NCI-H2196 (cell line): ENCODE measurements around the gene TRIM17.

ENCODE experiments used
- DNase-seq: peaks from one replicate; lab custom pipeline; 2025; ENCODE audit not compliant: unreplicated experiment; lab: John Stamatoyannopoulos, UW

Gene TRIM17

GRCh38 chr1:228381356-228381755, 35.3 kb downstream of the TRIM17 start:
- DNase-seq, result no peak

GRCh38 chr1:228379666-228380065, 37.0 kb downstream of the TRIM17 start:
- DNase-seq, result no peak

GRCh38 chr1:228378873-228379460, 37.7 kb downstream of the TRIM17 start:
- DNase-seq, result no peak

- peak; percentile 78 for DNase-seq
These were observed 38.4 kb downstream of the TRIM17 start for GRCh38 chr1:228378090-228378872.

GRCh38 chr1:228377664-228378089, 39.0 kb downstream of the TRIM17 start:
- DNase-seq, result no peak

GRCh38 chr1:228376651-228377631, 39.7 kb downstream of the TRIM17 start:
- DNase-seq, result no peak

- DNase-seq, result no peak
These were observed 40.4 kb downstream of the TRIM17 start for GRCh38 chr1:228376262-228376628.

GRCh38 chr1:228375578-228376261, 40.9 kb downstream of the TRIM17 start:
- no peak for DNase-seq

- DNase-seq, result peak; percentile 50
These were observed 41.7 kb downstream of the TRIM17 start for GRCh38 chr1:228374711-228375577.

GRCh38 chr1:228373681-228374571, 42.7 kb downstream of the TRIM17 start:
- no peak for DNase-seq

GRCh38 chr1:228373004-228373680, 43.5 kb downstream of the TRIM17 start:
- DNase-seq, result no peak

GRCh38 chr1:228372183-228373003, 44.3 kb downstream of the TRIM17 start:
- DNase-seq, result peak; percentile 31

GRCh38 chr1:228371741-228372182, 44.9 kb downstream of the TRIM17 start:
- DNase-seq, result no peak

GRCh38 chr1:228370941-228371740, 45.5 kb downstream of the TRIM17 start:
- peak; percentile 18 for DNase-seq

- no peak for DNase-seq
These were observed 46.2 kb downstream of the TRIM17 start for GRCh38 chr1:228370439-228370940.
